ENCODE results near the gene FA2H.
"Not testable (repeated sequence)": the region's sequence is repeated elsewhere in the genome, so short reads cannot be mapped to it uniquely, and the experiment has no call there.

Gene FA2H

DNA sequence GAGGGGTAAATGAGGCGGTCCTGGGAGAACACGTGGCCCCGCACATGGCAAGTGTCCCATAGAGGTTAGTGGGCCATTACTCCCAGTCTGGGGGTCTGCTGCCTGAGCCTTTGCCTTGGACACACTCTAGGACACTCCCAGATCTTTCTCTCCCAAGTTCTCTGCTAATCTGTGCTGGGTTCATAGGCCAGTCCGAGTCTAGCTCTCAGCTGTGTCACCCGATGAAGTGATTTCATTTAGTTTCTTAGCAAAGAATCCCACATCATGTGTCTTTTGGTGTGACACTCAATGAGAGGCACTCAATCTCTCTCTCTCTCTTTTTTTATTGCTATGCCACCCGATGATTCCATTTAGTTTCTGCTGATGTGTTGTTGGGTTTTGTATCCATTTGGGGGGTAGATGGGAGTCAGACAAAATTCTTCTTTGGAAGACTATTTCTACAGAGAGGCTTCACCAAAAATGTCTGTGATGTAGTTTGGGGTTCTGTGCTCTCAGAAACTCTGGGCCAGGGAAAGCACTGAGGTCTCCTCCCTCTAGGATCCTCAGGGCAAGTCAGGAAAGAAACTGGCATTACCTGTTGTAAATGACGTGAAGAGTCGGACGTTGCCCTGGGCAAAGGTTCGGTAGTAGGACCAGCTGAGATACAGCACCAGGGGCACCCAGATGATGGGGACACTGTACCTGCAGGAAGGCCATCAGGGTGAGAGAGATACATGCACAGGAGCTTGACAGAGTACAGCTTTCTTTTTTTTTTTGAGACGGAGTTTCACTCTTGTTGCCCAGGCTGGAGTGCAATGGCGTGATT lies 48.8 kb downstream of the FA2H start:
- DNase-seq (ENCODE audit: extremely low read depth in 1 of 2, low read depth in 1 of 2), result no peak

DNA sequence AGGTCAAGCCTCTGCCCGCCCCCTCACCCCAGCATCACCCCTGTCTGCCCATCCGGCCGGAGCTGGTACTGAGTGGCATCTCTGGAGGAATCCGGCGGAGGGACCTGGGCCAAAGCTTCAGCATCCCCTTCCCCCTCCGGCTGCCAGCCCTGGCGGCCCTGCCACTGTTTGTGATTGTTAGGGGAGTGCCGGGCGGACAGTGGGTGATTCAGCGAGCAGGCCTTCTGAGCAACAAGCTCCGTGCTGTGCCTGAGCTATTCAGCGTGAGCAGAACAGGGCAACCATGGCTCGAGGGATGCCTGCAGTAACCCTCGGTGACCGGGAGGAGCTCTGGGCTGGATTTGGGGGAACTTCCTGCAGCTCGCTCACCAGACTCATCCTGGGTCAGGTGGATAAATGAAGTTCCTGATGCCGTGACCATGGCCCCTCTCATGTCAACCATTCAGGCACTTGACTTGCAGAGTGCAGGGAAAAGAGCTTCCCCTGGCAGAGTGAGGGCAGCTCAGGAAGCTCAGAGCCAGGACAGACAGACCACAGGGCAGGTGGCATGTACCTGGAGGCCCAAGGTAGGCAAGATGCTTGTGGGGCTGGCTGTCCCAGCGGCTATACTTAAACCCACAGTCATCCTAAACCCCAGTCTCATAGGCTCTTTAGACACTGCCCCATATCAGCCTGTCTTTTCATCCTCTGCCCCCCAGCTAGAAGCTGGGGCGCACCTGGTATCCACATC lies 49.6 kb downstream of the FA2H start:
- no peak for DNase-seq (ENCODE audit: extremely low read depth in 1 of 2, low read depth in 1 of 2)

- no peak for DNase-seq (ENCODE audit: extremely low read depth in 1 of 2, low read depth in 1 of 2)
Observed at GRCh38 chr16:74723256-74723655, 51.4 kb downstream of the FA2H start.

DNA sequence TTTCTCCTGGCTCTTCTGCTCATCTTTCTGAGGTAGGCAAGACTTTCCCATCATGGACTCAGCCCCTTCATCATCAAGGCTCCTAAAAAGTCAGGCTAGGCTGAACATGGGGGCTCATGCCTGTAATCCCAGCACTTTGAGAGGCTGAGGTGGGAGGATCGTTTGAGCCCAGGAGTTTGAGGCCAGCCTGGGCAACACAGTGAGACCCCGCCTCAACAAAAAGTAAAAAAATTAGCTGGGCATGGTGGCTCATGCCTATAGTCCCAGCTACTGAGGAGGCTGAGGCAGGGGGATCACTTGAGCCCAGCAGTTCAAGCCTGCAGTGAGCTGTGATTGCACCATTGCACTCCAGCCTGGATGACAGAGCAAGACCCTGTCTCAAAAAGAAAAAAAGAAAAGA lies 52.5 kb downstream of the FA2H start:
- DNase-seq (ENCODE audit: extremely low read depth in 1 of 2, low read depth in 1 of 2), result not testable (repeated sequence)

DNA sequence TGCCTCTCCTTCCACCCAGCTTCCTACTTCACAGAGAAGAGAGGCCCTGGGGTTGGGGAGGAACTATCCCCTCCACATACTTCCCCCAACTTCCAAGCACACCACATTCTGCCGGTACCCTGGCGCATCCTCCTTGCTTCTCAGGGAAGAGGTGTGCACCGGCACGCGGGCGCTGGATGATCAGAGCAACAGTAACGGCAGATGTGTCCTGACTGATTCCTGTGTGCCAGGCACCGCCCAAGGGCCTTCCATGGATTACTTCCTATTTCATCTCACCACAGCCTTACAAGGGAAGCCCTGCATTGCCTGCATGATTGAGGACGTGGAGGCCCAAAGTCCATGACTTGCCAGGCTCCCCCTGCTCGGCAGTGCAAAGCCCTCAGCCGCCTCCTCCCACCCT lies 52.9 kb downstream of the FA2H start:
- DNase-seq (ENCODE audit: extremely low read depth in 1 of 2, low read depth in 1 of 2), result no peak

DNA sequence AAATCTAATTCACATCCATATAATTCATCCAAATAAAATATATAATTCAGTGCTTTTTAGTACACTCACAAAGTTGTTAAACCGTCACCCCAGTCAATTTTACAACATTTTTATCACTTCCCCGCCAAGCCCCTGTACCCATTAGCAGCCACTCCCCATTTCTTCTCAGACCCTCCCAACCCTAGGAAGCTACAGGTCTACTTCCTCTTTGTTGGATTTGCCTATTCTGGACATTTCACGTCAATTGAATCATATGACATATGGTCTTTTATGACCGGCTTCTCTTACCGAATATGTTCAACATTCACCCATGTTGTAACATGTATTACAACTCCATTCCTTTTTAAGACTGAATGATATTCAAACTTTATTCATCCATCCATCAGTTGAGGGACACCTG lies 54.0 kb downstream of the FA2H start:
- DNase-seq (ENCODE audit: extremely low read depth in 1 of 2, low read depth in 1 of 2), result no peak

DNA sequence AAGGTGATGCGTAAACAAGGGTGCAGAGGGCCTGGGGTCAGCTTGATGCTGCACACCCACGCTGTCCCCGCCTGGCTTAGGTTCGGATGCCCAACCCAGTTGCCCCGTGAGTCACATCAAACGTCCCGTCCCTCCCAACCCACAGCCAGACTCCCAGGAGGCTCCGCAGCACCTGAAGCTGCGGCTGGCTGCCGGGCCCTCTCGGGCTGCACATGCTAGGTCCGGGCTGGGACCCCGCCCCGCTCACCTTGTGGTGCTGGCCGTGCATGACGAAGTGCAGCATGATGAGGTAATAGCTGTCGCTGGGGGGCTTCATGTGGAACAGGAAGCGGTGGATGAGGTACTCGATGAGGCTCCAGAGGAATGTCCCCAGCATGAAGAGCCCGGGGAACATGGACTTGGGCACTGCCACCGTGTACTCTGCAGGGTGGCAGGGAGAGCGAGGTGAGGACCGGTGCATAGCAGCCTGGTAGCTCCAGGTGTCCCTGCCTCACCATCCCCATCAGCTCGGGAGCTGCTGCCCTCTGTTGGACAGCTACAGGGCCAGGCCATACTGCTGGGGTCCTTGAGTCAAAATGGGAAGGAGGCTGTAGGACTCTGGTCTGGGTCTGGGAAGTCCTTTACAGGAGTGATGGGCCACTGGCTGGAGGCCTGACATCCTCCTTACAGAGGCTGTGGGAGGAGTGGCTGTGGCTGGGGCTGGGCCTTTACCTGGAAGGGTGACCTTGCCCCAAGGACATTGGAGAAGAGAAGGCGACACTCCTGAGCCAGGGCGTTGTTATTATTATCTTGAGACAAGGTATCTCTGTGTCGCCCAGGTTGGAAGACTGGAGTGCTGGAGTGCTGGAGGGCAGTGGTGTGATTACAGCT lies 55.6 kb downstream of the FA2H start:
- no peak for DNase-seq (ENCODE audit: extremely low read depth in 1 of 2, low read depth in 1 of 2)

DNA sequence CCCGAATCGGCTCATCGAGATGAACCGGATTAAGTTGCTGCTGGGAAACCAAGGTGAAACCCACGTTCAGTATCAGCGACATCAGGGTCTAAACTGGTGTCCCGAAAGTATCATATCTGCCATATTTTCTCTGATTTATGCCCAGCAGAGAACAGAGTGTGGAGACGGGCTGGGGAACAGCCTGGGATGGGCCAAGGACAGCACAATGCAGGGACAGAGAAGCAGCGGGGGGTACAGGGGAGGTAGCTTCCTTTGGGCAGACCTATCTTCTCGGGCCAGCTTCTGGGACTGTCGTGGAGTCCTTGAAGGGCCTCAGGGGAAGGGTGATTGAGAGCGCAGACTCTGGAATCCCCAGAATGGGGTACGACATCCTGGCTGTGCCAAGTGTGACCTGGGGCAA lies 56.5 kb downstream of the FA2H start:
- DNase-seq (ENCODE audit: extremely low read depth in 1 of 2, low read depth in 1 of 2), result no peak

DNA sequence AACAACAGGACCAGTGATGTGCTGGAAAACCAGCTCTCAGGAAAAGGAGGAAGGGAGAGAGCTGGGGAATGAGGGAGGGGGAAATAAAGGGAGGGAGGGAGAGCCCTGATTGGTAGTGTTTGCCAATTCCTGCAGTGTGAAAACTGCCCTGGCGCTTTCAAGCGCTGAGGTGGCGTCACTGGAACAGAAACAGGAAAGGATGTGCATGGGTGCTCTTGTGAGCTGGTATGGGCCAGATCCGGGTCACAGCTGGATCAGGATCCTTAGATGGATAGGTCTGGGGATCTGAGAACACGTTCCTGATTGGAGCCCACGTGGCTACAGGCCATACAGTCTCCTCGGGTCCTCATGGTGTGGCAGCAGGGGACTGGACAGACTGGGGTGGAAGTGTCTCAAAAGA lies 57.3 kb downstream of the FA2H start:
- no peak for DNase-seq (ENCODE audit: extremely low read depth in 1 of 2, low read depth in 1 of 2)

DNA sequence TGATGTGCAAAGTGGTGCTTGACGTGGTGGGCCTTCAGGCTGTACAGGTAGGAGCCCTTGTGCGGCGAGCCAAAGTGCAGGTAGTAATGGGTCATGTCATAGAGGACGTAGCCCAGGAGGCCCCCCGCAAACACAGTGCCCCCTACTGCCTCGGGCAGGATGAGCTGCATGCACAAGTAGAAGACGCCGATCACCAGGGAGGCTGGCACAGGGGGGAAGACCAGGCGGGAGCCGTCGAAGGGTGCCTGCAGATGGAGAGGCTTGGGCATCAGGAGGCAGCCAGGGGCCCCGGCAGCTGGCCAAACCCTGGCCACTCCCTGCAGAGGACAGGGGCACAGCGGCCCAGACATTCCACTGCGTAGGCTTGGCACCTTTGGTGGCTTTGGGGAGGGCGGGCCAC lies 58.3 kb downstream of the FA2H start:
- no peak for DNase-seq (ENCODE audit: extremely low read depth in 1 of 2, low read depth in 1 of 2)

GRCh38 chr16:74713876-74714275 lies 60.7 kb downstream of the FA2H start:
- no peak for DNase-seq (ENCODE audit: extremely low read depth in 1 of 2, low read depth in 1 of 2)

- no peak for DNase-seq (ENCODE audit: extremely low read depth in 1 of 2, low read depth in 1 of 2)
Observed at GRCh38 chr16:74713325-74713724, 61.3 kb downstream of the FA2H start.

DNA sequence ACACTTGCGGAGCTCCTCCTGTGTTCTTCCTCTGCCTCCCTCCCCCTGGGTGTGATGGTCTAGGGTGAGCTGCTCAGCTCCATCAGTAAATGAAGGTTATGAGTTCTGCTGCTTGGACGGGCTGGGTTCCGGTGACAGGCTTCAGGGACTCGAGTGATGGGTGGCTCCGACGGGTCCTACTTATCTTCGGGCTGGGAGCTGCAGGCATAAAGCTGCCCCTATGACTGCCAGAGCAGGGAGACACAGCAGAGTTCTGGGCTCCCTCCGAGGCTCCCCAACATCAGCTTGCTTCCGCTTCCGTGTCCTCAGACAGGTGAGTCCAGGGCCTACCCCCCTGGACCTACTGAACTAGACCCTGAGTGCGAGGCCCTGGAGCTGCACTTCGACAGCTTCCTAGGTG lies 62.7 kb downstream of the FA2H start:
- no peak for DNase-seq (ENCODE audit: extremely low read depth in 1 of 2, low read depth in 1 of 2)

DNA sequence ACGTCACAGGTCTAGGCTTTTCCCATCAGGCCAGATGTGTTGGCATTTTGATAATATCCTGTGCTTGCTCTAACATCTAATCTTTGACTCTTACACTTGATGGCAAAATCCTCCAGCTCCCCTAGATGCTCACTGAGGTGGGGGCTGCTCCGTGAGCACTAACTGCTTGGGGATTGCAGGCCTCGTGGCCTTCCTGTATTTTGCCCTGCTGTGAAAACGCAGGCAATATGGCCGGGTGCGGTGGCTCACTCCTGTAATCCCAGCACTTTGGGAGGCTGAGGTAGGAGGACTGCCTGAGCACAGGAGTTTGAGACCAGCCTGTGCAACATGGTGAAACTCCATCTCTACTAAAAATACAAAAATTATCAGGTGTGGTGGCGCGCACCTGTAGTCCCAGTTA lies 64.2 kb downstream of the FA2H start:
- DNase-seq (ENCODE audit: extremely low read depth in 1 of 2, low read depth in 1 of 2), result no peak

DNA sequence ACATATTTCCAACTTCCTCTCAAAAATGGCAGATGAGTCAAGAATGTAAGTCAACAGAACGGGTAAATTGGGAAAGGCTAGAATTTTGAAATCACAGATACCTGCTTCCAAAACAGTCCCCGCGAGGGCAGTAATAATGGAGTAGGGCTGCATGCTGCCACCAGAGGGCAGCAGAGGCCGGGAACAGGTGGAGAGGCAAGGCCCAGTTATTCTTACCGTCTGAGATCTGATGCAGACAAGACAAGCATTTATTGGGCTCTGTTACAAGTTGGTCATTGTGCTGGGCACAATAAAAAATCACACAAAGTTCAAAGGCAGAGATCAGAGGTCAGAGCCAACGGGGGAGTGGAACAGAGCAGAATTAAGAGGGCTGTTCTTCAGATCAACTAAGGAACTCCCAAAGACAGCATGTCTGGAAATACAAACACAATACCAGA lies 65.2 kb downstream of the FA2H start:
- peak; percentile 40 to 73 for DNase-seq (ENCODE audit: extremely low read depth in 1 of 2, low read depth in 1 of 2)

- DNase-seq (ENCODE audit: extremely low read depth in 1 of 2, low read depth in 1 of 2), result peak in 1 of 2 donors; percentile 29
Observed at GRCh38 chr16:74700438-74701225, 74.0 kb downstream of the FA2H start, which contains the start of gene MLKL. TSS of gene MLKL (minus strand) at chr16:74700862. CDS start at chr16:74695757, 5,105 bp downstream.

DNA sequence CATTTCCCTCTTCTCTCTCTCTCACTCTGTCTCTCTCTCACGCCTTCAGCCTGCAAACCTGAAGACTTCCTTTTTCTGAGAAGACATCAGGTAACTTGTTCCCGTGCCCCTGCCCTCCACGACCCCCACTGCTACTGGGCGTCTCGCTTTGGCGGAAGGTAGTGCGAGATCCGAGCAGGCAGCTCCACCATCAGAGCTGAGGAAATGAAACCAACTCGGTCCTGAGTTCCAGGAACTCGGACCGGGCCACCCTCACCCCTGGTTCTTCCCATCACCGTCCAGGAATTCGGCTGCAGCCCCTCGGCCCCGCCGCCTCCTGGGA lies 74.5 kb downstream of the FA2H start:
- DNase-seq (ENCODE audit: extremely low read depth in 1 of 2, low read depth in 1 of 2), result no peak

- no peak for DNase-seq (ENCODE audit: extremely low read depth in 1 of 2, low read depth in 1 of 2)
Observed at GRCh38 chr16:74699666-74700065, 75.0 kb downstream of the FA2H start.

GRCh38 chr16:74698222-74698621 lies 76.4 kb downstream of the FA2H start:
- DNase-seq (ENCODE audit: extremely low read depth in 1 of 2, low read depth in 1 of 2), result no peak
